Activated CD8-positive, alpha-beta T cell treated with anti-CD3 and anti-CD28 coated beads for 36 hours (primary cell): ENCODE data around the gene CDH5. TPM values are rescaled to one million over a fixed set of nuclear protein-coding genes. Genes with fewer than 3 reads are reported as not detected.

Source experiments
- ATAC-seq: fragments of 200-7000 bp; cut with Tn5 transposase; one replicate; pipeline ENCODE4 v1.10.0; 2021; ENCODE audit warnings: mild to moderate bottlenecking, moderate library complexity
- CTCF ChIA-PET: fragments of 350-600 bp; sonication (Branson Sonifier 250); formaldehyde crosslinking; loops from one replicate; lab custom pipeline; 2021; ENCODE audit warnings: antibody characterized with exemption; lab: Charles Lee
- POLR2A ChIA-PET: fragments of 350-600 bp; sonication (Branson Sonifier 250); formaldehyde crosslinking; loops from one replicate; lab custom pipeline; 2021; ENCODE audit warnings: antibody characterized with exemption; lab: Charles Lee
- DNase-seq: peaks from one replicate; pipeline ENCODE4 v3.0.0-alpha.2; 2020
- H3K27ac Mint-ChIP-seq: one replicate; pipeline ENCODE4 v1.8.0; 2021; ENCODE audit warnings: mild to moderate bottlenecking, mixed read lengths
- H3K27me3 Mint-ChIP-seq: one replicate; pipeline ENCODE4 v1.8.0; 2021; ENCODE audit warnings: mixed read lengths
- H3K36me3 Mint-ChIP-seq: one replicate; pipeline ENCODE4 v1.8.0; 2021; ENCODE audit warnings: low read depth, mixed read lengths
- H3K4me1 Mint-ChIP-seq: one replicate; pipeline ENCODE4 v1.8.0; 2021; ENCODE audit warnings: low read depth, mixed read lengths
- H3K4me3 Mint-ChIP-seq: one replicate; pipeline ENCODE4 v1.8.0; 2021; ENCODE audit warnings: mild to moderate bottlenecking, moderate library complexity, mixed read lengths
- H3K9me3 Mint-ChIP-seq: one replicate; pipeline ENCODE4 v1.8.0; 2021; ENCODE audit warnings: mixed read lengths
- intact Hi-C: fragments of 100-400 bp; cut with micrococcal nuclease; formaldehyde crosslinking; loops from one replicate; pipeline ENCODE4 v1.10.0; 2022
- total RNA-seq, 2 experiments: library from RNA; stranded (reverse); gene quantifications; one replicate each; pipeline ENCODE4 v1.2.3, GENCODE V29; 2021
- TF ChIP-seq, protein P1 (sequence below): fragments of 200-600 bp; IDR thresholded peaks from one replicate; pipeline ENCODE4 v1.8.0; 2022; ENCODE audit warnings: antibody characterized with exemption, mild to moderate bottlenecking

CDH5 gene
- total RNA-seq, 2 experiments from 2014 or later, result not detected

DNA sequence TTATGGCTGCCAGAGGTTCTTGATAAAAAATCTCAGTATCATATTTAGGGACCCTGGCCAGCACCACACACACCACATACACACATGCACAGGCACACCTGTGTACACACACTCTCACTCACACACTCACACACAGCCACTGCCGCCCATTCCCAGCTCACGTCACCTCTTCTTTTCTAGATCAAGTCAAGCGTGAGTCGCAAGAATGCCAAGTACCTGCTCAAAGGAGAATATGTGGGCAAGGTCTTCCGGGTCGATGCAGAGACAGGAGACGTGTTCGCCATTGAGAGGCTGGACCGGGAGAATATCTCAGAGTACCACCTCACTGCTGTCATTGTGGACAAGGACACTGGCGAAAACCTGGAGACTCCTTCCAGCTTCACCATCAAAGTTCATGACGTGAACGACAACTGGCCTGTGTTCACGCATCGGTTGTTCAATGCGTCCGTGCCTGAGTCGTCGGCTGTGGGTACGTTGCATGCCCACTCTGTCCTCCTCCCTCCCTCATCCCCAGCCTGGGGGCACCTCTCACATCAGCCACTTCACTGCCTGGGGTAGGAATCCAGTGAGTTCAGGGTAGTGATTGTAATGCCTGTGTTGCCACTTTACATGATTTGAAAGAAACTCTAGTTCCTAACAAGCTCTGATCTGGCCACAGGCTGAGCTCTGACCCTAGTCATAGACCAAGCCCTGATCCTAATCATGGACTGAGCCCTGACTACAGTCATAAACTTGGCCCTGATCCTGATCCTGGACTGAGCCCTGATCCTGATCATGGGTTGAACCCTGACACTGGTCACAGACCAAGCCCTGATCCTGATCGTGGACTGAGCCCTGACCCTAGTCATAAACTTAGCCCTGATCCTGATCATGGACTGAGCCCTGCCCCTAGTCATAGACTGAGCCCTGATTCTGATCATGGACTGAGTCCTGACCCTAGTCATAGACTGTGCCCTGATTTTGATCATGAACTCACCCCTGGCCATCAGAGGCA, 20.4 kb downstream of the CDH5 start:
- ChIA-PET POLR2A (no interaction called here), CTCF (interaction anchor here (2.9 kb wide), 1 partner anchor 19 kb away, joined by 14 read pairs; no protein-coding TSS in a partner anchor)
- DNase-seq, result no peak
- TF ChIP-seq, protein P1, sequence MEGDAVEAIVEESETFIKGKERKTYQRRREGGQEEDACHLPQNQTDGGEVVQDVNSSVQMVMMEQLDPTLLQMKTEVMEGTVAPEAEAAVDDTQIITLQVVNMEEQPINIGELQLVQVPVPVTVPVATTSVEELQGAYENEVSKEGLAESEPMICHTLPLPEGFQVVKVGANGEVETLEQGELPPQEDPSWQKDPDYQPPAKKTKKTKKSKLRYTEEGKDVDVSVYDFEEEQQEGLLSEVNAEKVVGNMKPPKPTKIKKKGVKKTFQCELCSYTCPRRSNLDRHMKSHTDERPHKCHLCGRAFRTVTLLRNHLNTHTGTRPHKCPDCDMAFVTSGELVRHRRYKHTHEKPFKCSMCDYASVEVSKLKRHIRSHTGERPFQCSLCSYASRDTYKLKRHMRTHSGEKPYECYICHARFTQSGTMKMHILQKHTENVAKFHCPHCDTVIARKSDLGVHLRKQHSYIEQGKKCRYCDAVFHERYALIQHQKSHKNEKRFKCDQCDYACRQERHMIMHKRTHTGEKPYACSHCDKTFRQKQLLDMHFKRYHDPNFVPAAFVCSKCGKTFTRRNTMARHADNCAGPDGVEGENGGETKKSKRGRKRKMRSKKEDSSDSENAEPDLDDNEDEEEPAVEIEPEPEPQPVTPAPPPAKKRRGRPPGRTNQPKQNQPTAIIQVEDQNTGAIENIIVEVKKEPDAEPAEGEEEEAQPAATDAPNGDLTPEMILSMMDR, result no peak
- no peak overlapping the region for H3K4me3 Mint-ChIP-seq
- H3K9me3 Mint-ChIP-seq, result no peaks in the 10 kb centered on the region
- H3K27me3 Mint-ChIP-seq, result peaks cover 2% of the 10 kb centered on the region
- H3K36me3 Mint-ChIP-seq, result no peaks in the 10 kb centered on the region
- ATAC-seq, result no peak
- intact Hi-C loops, result no loop called here
- H3K27ac Mint-ChIP-seq, result no peak overlapping the region
- H3K4me1 Mint-ChIP-seq, result no peaks in the 10 kb centered on the region

- intact Hi-C loops, result no loop called here
- Mint-ChIP-seq H3K4me1 (no peaks in the 10 kb centered on the region), H3K9me3 (no peaks in the 10 kb centered on the region), H3K27me3 (peaks cover 2% of the 10 kb centered on the region), H3K36me3 (no peaks in the 10 kb centered on the region), H3K4me3 (no peak overlapping the region), H3K27ac (no peak overlapping the region)
- POLR2A ChIA-PET, result no interaction called here
- TF ChIP-seq, protein P1, result no peak
- DNase-seq, result no peak
- no peak for ATAC-seq
- CTCF ChIA-PET, result no interaction called here
Measured at GRCh38 chr16:66387817-66388332, 21.4 kb downstream of the CDH5 start.

DNA sequence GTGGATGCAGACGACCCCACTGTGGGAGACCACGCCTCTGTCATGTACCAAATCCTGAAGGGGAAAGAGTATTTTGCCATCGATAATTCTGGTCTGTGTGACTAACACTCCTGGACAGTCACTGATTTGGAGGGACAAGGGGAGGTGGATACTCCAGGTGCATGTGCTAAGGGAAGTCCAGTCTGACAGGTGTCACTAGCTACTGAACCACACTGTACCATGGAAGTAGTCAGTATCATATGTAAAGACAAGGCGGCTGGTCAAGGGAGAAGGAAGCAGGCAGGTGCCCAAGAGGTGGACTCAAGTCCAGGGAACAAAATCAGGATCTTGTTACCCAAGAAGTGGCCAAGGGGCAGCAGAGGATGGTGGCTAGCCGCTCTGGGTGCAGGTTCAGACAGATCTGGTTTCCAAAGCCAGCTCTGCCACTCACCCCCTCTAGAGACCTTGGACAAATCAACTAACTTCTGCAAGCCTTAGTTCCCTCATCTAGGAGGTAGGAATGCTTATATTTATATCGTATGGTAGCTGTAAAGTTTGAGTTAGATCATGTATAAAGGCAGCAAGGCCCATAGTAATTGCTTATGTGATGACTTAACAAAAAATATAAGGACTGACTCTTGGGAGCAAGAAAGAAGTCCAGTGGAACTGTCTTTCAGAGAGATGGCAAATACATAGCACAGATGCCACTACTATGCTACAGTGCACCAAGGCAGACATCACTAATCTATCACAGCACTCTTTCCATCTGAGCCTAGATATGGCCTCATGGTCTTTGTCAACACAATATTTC, 22.1 kb downstream of the CDH5 start:
- Mint-ChIP-seq H3K4me1 (no peaks in the 10 kb centered on the region), H3K9me3 (no peaks in the 10 kb centered on the region), H3K4me3 (no peak overlapping the region), H3K36me3 (no peaks in the 10 kb centered on the region), H3K27ac (no peak overlapping the region), H3K27me3 (peaks cover 2% of the 10 kb centered on the region)
- ChIA-PET CTCF (no interaction called here), POLR2A (no interaction called here)
- no peak for ATAC-seq
- TF ChIP-seq, protein P1, result no peak
- no peak for DNase-seq
- intact Hi-C loops, result no loop called here

DNA sequence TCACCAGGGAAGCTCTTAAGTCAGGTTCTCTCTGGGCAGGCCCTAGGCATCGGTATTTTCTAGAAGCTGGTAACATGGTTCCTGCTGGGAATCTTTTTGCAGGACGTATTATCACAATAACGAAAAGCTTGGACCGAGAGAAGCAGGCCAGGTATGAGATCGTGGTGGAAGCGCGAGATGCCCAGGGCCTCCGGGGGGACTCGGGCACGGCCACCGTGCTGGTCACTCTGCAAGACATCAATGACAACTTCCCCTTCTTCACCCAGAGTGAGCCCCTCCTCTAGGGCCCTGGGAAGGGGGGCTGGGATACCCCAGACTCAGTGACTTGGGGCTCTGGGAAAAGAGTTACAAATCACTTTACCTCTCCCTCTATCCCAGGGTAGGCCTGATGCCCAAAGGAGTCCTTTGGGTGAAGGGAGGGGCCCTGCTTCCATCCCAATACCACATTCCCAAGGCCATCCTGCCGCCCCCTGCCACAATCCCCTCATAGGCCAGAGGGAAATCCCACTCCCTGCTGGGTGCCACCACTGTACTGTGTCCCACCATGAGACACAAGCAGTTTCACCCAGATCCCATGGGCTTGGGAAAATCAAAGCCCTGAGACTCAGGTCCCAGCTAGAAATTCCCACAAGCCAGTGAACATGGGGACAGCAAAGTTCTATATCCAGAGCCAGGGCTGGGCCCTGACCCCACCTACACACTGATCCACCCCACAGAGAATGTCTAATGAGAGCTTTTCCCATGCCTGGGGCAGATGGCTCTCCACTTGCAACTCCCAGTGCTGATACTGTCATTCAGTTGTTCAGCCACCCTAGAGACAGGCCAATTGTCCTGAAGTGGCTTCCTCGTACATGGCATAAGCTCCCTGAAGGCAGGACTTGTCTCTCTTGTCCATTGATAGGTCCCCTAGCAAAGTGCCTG, 23.0 kb downstream of the CDH5 start:
- CTCF ChIA-PET, result interaction anchor here (0.9 to 1.8 kb wide), 3 partner anchors 17 to 32 kb away, joined by 3 to 8 read pairs (median 5); no protein-coding TSS in a partner anchor
- no peak for DNase-seq
- Mint-ChIP-seq H3K4me1 (no peaks in the 10 kb centered on the region), H3K27ac (no peak overlapping the region), H3K9me3 (no peaks in the 10 kb centered on the region), H3K27me3 (peaks cover 2% of the 10 kb centered on the region), H3K4me3 (no peak overlapping the region), H3K36me3 (no peaks in the 10 kb centered on the region)
- no peak for ATAC-seq
- intact Hi-C loops, result no loop called here
- TF ChIP-seq, protein P1, result no peak
- POLR2A ChIA-PET, result no interaction called here
